ENCODE data around the gene UIMC1. TPM values are rescaled to one million over a fixed set of nuclear protein-coding genes. Genes with fewer than 3 reads are reported as not detected.

UIMC1 gene
- total RNA-seq, 1 donor from 2014 or later, result 67.7 TPM

DNA sequence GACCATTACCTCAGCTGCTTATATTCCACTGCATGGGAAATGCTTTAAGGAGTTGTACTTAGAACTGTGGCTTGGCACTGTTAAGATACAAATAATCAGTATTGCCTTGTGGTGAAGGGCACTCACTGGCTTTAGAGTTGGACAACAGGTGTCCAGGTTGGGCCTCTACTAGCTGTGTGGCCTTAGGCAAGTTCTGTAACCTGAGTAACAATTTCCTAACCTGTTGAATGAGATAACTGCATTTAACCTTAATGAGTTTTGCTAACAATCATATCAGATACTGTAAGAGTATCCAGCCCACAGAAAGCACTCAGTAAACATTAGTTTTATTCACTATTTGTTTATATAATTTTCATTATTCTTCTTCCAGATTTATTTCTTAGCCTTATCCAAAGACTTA lies 90.2 kb downstream of the UIMC1 start:
- Histone ChIP-seq H3K4me2 (no peak overlapping the region), H3K9ac (no peak overlapping the region), H3K4me1 (peaks cover 8% of the 10 kb centered on the region), H3K4me3 (no peak overlapping the region), H3K27me3 (no peaks in the 10 kb centered on the region), H3K36me3 (no peaks in the 10 kb centered on the region), H3F3A (ENCODE audit: low read depth) (peaks cover 1% of the 10 kb centered on the region), H3K79me2 (ENCODE audit: low read depth) (peaks cover 3% of the 10 kb centered on the region), H3K9me3 (ENCODE audit: low read depth) (no peaks in the 10 kb centered on the region), H3K27ac (no peak overlapping the region), H4K20me1 (ENCODE audit: low read depth) (peaks cover 18% of the 10 kb centered on the region), H2AFZ (replicated peaks) (no peak overlapping the region)
- H3K36me3 Mint-ChIP-seq, result peaks cover 10% of the 10 kb centered on the region
- no peak overlapping the region for H3K27ac Mint-ChIP-seq
- peaks cover 12% of the 10 kb centered on the region for H3K4me1 Mint-ChIP-seq
- H3K27me3 Mint-ChIP-seq (ENCODE audit: insufficient read depth, low read depth), result no peaks in the 10 kb centered on the region
- no peak for DNase-seq (ENCODE audit: low spot score)
- no peak overlapping the region for H3K4me3 Mint-ChIP-seq
- TF ChIP-seq, protein P1, sequence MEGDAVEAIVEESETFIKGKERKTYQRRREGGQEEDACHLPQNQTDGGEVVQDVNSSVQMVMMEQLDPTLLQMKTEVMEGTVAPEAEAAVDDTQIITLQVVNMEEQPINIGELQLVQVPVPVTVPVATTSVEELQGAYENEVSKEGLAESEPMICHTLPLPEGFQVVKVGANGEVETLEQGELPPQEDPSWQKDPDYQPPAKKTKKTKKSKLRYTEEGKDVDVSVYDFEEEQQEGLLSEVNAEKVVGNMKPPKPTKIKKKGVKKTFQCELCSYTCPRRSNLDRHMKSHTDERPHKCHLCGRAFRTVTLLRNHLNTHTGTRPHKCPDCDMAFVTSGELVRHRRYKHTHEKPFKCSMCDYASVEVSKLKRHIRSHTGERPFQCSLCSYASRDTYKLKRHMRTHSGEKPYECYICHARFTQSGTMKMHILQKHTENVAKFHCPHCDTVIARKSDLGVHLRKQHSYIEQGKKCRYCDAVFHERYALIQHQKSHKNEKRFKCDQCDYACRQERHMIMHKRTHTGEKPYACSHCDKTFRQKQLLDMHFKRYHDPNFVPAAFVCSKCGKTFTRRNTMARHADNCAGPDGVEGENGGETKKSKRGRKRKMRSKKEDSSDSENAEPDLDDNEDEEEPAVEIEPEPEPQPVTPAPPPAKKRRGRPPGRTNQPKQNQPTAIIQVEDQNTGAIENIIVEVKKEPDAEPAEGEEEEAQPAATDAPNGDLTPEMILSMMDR (IDR thresholded peaks at IDR 0.05), result no peak
- TF ChIP-seq EZH2phosphoT487 (IDR thresholded peaks at IDR 0.05) (no peak), EZH2 (IDR thresholded peaks at IDR 0.05) (no peak)
- H3K9me3 Mint-ChIP-seq, result no peaks in the 10 kb centered on the region

DNA sequence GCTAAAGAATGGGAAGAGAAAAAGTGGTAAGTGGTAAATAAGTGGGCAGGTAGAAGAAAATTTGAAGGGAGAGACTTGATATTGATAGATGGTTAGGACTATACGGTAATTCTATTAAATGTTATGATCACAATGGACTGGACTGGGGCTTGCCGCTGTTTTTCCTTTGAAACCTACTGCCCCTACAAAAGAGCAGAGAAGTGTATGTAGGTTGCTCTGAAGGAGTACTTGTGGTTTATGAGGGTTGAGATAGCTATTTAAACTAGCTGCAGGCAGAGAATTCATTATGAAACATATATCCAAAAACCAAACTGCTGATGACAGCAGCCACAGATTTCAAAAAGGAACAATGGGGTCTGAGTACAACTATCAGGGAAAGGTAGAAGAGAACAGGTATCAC lies 90.7 kb downstream of the UIMC1 start:
- no peak overlapping the region for H3K27ac ChIP-seq
- Mint-ChIP-seq H3K9me3 (no peaks in the 10 kb centered on the region), H3K27ac (no peak overlapping the region), H3K36me3 (peaks cover 11% of the 10 kb centered on the region), H3K4me3 (no peak overlapping the region), H3K4me1 (peaks cover 8% of the 10 kb centered on the region), H3K27me3 (ENCODE audit: insufficient read depth, low read depth) (no peaks in the 10 kb centered on the region)
- no peak overlapping the region for H2AFZ ChIP-seq (replicated peaks)
- H3K4me3 ChIP-seq, result no peak overlapping the region
- DNase-seq (ENCODE audit: low spot score), result no peak
- H3K4me2 ChIP-seq, result no peak overlapping the region
- H3K27me3 ChIP-seq, result no peaks in the 10 kb centered on the region
- no peaks in the 10 kb centered on the region for H3K9me3 ChIP-seq (ENCODE audit: low read depth)
- H3K4me1 ChIP-seq, result peaks cover 4% of the 10 kb centered on the region
- H3K9ac ChIP-seq, result no peak overlapping the region
- H3K79me2 ChIP-seq (ENCODE audit: low read depth), result peaks cover 1% of the 10 kb centered on the region
- H3K36me3 ChIP-seq, result no peaks in the 10 kb centered on the region
- peaks cover 13% of the 10 kb centered on the region for H4K20me1 ChIP-seq (ENCODE audit: low read depth)
- H3F3A ChIP-seq (ENCODE audit: low read depth), result no peaks in the 10 kb centered on the region
- TF ChIP-seq, protein P1 (IDR thresholded peaks at IDR 0.05), result no peak
- TF ChIP-seq EZH2phosphoT487 (IDR thresholded peaks at IDR 0.05), result no peak
- no peak for TF ChIP-seq EZH2 (IDR thresholded peaks at IDR 0.05)

DNA sequence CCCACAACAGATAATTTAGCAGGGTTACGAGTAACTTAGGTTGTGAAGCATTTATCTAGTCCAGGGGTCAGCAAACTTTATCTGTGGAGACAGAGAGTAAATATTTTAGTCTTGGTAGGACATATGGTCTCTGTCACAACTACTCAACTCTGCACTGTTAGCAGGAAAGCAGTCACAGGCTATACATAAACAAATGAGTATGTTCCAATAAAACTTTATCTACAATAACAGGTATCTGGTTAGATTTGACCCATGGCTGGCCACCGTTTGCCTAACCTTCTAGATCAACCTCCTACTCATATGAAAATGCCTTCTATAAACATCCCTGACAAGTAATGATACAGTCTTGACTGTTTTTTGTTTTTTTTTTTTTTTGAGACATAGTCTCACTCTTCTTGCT lies 94.5 kb downstream of the UIMC1 start:
- no peak overlapping the region for H3K4me3 ChIP-seq
- H3K4me1 Mint-ChIP-seq, result peaks cover 29% of the 10 kb centered on the region
- no peak overlapping the region for H3K9ac ChIP-seq
- H3K27ac Mint-ChIP-seq, result no peak overlapping the region
- H2AFZ ChIP-seq (replicated peaks), result no peak overlapping the region
- H3K9me3 ChIP-seq (ENCODE audit: low read depth), result no peaks in the 10 kb centered on the region
- H3K79me2 ChIP-seq (ENCODE audit: low read depth), result no peaks in the 10 kb centered on the region
- H4K20me1 ChIP-seq (ENCODE audit: low read depth), result peaks cover 19% of the 10 kb centered on the region
- no peaks in the 10 kb centered on the region for H3K27me3 Mint-ChIP-seq (ENCODE audit: insufficient read depth, low read depth)
- no peak overlapping the region for H3K4me3 Mint-ChIP-seq
- H3K36me3 Mint-ChIP-seq, result peaks cover 8% of the 10 kb centered on the region
- H3K36me3 ChIP-seq, result peaks cover 10% of the 10 kb centered on the region
- H3K27ac ChIP-seq, result no peak overlapping the region
- H3K4me1 ChIP-seq, result peaks cover 6% of the 10 kb centered on the region
- DNase-seq (ENCODE audit: low spot score), result no peak
- H3K27me3 ChIP-seq, result no peaks in the 10 kb centered on the region
- no peaks in the 10 kb centered on the region for H3K9me3 Mint-ChIP-seq
- no peak overlapping the region for H3K4me2 ChIP-seq
- TF ChIP-seq EZH2 (IDR thresholded peaks at IDR 0.05) (no peak), EZH2phosphoT487 (IDR thresholded peaks at IDR 0.05) (no peak)
- TF ChIP-seq, protein P1 (IDR thresholded peaks at IDR 0.05), result no peak
- H3F3A ChIP-seq (ENCODE audit: low read depth), result no peaks in the 10 kb centered on the region
